ENCODE measurements around the gene NUP62.
"Not testable (repeated sequence)": the region's sequence is repeated elsewhere in the genome, so short reads cannot be mapped to it uniquely, and the experiment has no call there.

DNA sequence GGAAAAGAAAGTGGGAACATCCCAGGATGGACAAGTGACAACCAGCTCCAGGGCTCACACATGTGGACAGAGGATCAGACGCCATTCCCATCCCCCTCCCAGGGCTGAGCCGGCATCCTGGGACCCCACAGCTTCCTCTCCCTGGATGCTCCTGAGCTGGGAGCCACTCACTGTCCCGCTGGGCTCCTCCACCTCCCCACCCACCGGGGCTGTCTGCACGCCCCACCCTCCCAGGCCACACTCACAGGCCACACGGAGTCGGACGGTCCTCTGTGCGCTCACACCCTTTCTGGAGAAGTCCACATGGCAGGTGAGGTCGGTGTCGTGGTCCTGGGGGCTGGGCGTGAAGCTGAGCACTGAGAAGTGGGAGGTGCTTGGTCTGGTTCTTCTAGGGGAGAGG, 30.6 kb upstream of the NUP62 start:
- not testable (repeated sequence) for TF ChIP-seq CTCF (IDR thresholded peaks at IDR 0.05); POLR2AphosphoS5 (IDR thresholded peaks at IDR 0.05; ENCODE audit: low read depth, low read length); SIN3A (IDR thresholded peaks at IDR 0.05; ENCODE audit: borderline replicate concordance, insufficient read depth, low read depth, low read length); TCF7L2 (IDR thresholded peaks at IDR 0.05; ENCODE audit: low read depth, low read length)
- TF ChIP-seq, protein P1, sequence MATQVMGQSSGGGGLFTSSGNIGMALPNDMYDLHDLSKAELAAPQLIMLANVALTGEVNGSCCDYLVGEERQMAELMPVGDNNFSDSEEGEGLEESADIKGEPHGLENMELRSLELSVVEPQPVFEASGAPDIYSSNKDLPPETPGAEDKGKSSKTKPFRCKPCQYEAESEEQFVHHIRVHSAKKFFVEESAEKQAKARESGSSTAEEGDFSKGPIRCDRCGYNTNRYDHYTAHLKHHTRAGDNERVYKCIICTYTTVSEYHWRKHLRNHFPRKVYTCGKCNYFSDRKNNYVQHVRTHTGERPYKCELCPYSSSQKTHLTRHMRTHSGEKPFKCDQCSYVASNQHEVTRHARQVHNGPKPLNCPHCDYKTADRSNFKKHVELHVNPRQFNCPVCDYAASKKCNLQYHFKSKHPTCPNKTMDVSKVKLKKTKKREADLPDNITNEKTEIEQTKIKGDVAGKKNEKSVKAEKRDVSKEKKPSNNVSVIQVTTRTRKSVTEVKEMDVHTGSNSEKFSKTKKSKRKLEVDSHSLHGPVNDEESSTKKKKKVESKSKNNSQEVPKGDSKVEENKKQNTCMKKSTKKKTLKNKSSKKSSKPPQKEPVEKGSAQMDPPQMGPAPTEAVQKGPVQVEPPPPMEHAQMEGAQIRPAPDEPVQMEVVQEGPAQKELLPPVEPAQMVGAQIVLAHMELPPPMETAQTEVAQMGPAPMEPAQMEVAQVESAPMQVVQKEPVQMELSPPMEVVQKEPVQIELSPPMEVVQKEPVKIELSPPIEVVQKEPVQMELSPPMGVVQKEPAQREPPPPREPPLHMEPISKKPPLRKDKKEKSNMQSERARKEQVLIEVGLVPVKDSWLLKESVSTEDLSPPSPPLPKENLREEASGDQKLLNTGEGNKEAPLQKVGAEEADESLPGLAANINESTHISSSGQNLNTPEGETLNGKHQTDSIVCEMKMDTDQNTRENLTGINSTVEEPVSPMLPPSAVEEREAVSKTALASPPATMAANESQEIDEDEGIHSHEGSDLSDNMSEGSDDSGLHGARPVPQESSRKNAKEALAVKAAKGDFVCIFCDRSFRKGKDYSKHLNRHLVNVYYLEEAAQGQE (IDR thresholded peaks at IDR 0.05; ENCODE audit: insufficient read depth in 1 of 2, low read depth in 2 of 2, low read length in 1 of 2), result not testable (repeated sequence)

Data from Panc1 (cell line).